GM18505 (cell line): Measurements from ENCODE around the gene PCP2.
A peak's percentile ranks its signal among the peaks of the same experiment; 100 is the strongest.

Experiments
- ATAC-seq: cut with Tn5 transposase; IDR thresholded peaks from one replicate; pipeline ENCODE4 v1.9.1; 2021; ENCODE audit not compliant: unreplicated experiment
- POLR2A ChIP-seq: IDR thresholded peaks from 4 replicates; pipeline ENCODE4 v1.6.1; 2011; ENCODE audit warnings: borderline replicate concordance; ENCODE audit not compliant: insufficient read depth, insufficient read length; ENCODE audit errors: extremely low read depth

Gene PCP2

GRCh38 chr19:7633698-7634097 lies at the start of gene PCP2:
PCP2 (minus strand) TSS chr19:7633719; CDS start chr19:7633457, 262 bp downstream.
- no peak for ATAC-seq
- TF ChIP-seq POLR2A = no peak

- ATAC-seq = no peak
- TF ChIP-seq POLR2A = no peak
Observed at GRCh38 chr19:7682175-7682855, 48.8 kb upstream of the PCP2 start.

- ATAC-seq = no peak
- TF ChIP-seq POLR2A = peak; percentile 39
Observed at GRCh38 chr19:7681340-7682174, 48.0 kb upstream of the PCP2 start.

DNA sequence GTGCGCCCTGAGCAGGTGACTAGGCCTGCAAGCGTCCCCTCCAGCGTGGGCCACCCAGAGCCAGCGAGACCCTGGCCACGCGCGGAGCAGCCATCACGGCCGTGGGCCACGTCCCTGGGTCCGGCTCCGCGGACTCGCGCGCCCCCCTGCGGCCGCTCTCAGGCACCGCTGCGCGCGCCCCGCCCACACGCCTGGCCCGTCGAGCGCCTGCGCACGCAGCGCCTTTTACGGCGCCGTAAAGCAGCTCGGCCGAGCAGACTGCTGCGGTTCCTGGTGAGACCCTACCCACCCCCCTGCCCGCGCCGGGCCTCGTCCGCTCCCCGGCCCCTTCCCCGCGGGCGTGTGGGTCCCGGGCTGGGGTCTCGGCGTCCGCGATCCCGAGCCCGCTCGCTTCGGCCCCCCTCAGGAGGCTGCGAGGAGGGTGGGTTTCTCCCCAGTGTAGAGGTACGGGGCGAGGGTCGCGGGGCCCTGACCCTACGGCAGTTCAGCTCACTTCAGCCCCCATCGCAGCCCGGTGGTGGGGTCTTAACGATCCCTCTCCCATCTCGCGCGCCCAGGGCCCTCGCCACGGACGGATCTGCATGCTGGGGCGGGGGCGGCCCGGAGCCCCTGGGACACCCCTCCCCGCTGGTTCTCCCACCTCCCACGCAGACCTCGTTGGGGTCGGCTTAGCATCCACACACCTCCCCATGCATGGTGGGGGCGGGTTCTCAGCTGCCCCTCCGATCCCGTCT lies 47.3 kb upstream of the PCP2 start, which contains the start of gene TRAPPC5:
TRAPPC5 (plus strand) TSS at position 228 of the 734 bp plus-strand sequence. CDS start 1,421 bp downstream, outside the sequence.
- ATAC-seq = peak; percentile 62
- peak; percentile 44 for TF ChIP-seq POLR2A

DNA sequence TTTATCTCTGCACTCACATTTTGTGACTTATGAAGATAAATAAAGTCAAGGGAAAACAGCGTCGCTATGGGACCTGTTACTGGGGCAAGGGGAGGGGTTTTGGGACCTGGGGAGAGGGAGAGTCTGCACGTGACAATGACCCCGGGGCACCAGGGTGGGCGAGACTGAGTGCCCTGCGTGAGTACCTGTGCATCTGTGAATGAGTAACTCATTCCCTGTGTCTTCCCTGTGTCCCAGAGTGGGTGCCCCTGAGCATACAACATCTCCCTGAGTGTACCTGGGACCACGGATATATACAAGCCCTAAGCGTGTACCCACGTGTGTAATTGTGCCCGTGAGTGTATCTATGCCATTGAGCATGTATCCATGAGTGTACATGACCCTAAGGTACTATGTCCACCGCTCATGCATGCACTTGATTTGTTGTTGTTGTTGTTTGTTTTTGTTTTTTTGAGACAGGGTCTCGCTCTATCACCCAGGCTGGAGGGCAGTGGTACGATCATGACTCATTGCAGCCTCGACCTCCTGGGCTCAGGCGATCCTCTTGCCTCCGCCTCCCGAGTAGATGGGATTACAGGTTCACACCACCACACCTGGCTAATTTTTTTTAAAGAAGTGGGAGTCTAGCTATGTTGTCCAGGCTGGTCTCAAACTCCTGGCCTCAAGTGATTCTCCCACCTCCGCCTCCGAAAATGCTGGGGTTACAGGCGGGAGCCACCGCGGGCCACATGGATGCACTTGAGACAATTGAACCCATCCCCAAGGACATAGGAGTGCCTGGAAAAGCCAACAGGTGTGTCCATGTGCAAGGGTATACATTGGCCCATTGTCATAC lies 46.5 kb upstream of the PCP2 start:
- peak; percentile 8 for TF ChIP-seq POLR2A
- ATAC-seq = no peak

GRCh38 chr19:7678971-7679751 lies 45.6 kb upstream of the PCP2 start:
- ATAC-seq = no peak
- peak; percentile 18 for TF ChIP-seq POLR2A

- no peak for TF ChIP-seq POLR2A
- ATAC-seq = no peak
Observed at GRCh38 chr19:7677669-7678311, 44.3 kb upstream of the PCP2 start.

GRCh38 chr19:7676854-7677253 lies 43.3 kb upstream of the PCP2 start, which contains the start of gene MCEMP1:
MCEMP1 (plus strand) TSS chr19:7677090; CDS start chr19:7677121, 31 bp downstream.
- TF ChIP-seq POLR2A = no peak
- ATAC-seq = no peak

GRCh38 chr19:7676376-7676775 lies 42.9 kb upstream of the PCP2 start:
- ATAC-seq = no peak
- TF ChIP-seq POLR2A = no peak

DNA sequence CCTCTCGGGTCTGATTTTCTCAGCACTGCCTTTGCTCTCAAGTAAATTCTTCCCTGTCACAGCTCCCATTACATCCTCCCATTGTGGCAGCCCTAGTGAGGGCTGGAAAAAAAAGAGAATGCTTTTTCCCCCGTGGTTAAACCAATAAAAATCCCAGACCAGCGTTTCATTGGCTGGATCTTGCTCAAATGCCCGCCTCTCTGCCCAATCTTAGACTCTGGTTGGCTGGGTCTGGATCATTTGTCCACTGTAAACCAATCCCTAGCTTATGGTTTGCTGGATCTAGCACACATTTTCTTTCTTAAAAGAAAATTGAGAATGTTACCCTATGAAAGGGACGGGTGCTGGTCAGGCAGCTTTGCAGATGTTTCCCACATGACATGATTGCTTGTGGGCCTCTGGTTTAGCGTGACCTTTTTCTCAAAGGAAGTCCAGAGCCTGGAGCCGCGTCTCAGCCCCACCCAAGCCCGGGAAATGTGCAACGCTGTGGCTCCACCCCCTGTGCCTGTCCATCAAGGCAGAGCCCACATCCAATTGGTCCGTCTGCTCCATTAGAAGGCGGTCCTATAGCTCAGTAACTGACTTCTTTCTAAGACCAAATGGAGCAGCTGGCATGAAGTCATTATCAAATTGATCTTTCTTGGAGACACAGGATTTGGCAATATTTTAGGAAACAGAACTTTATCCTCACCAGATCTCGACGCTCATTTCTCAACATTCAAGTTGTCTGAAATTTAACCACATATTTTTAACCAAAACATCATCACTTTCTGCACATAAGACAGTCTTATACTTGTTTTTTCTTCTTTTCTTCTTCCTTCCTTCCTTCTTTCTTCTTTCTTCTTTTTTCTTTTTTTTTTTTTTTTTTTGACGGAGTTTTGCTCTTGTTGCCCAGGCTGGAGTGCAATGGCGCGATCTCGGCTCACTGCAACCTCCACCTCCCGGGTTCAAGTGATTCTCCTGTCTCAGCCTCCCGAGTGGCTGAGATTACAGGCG lies 40.8 kb upstream of the PCP2 start:
- ATAC-seq = no peak
- TF ChIP-seq POLR2A = no peak

DNA sequence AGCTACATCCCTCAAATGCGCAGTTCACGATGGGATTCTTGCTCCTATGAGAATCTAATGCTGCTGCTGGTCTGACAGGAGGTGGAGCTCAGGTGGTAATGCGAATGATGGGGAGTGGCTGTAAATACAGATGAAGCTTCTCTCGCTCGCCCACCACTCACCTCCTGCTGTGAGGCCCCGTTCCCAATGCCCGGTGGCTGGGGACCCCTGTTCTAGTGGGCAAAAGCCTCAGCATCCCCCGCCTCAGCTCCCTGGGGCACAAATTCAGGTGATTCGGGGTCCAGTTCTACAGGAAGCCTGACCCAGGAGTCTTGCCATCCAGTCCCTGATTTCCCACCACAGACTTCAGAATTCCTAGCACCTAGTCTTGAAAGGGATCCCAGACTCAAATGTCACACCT lies 39.0 kb upstream of the PCP2 start:
- no peak for ATAC-seq
- no peak for TF ChIP-seq POLR2A

GRCh38 chr19:7670790-7671189 lies 37.3 kb upstream of the PCP2 start:
- ATAC-seq = no peak
- TF ChIP-seq POLR2A = no peak
